Lung (tissue), 12 donors: ENCODE measurements around the gene GPR87. TPM values are rescaled to one million over a fixed set of nuclear protein-coding genes. Genes with fewer than 3 reads are reported as not detected.

Experiments used
- ATAC-seq: fragments of 200-7000 bp; cut with Tn5 transposase; one replicate; pipeline ENCODE4 v1.9.1; 2020; ENCODE audit warnings: moderate number of reproducible peaks; ENCODE audit not compliant: insufficient read depth, low FRiP score
- DNase-seq, 3 donors: peaks; one replicate each; pipeline ENCODE4 v3.0.0-alpha.2; 2013 to 2017
- H3K27ac ChIP-seq, 2 donors: one replicate each; pipeline ENCODE4 v1.5.1; 2013; ENCODE audit warnings: mild to moderate bottlenecking in 2 of 2, moderate library complexity in 2 of 2, control low read depth in 1 of 2, inconsistent platforms in 1 of 2, low read depth in 1 of 2, low read length in 1 of 2
- H3K27me3 ChIP-seq, 3 donors: one replicate each; pipeline ENCODE4 v1.5.1; 2013; ENCODE audit warnings: low read length in 2 of 3; ENCODE audit not compliant: control insufficient read depth in 3 of 3, insufficient read depth in 3 of 3
- H3K36me3 ChIP-seq, 4 donors: one replicate each; pipeline ENCODE4 v1.5.1; 2013; ENCODE audit warnings: low read length in 4 of 4, mild to moderate bottlenecking in 1 of 4, moderate library complexity in 1 of 4; ENCODE audit not compliant: control insufficient read depth in 4 of 4, insufficient read depth in 4 of 4
- H3K4me1 ChIP-seq, 5 donors: one replicate each; pipeline ENCODE4 v1.5.1; 2013; ENCODE audit warnings: low read length in 5 of 5, mild to moderate bottlenecking in 2 of 5, moderate library complexity in 1 of 5; ENCODE audit not compliant: control insufficient read depth in 5 of 5, insufficient read depth in 5 of 5
- H3K4me3 ChIP-seq: one replicate; pipeline ENCODE4 v1.5.1; 2013; ENCODE audit warnings: mild to moderate bottlenecking, control low read depth, moderate library complexity
- H3K9ac ChIP-seq, 2 donors: one replicate each; pipeline ENCODE4 v1.5.1; 2013; ENCODE audit warnings: low read length in 2 of 2, control low read depth in 1 of 2; ENCODE audit not compliant: insufficient read depth in 1 of 2
- H3K9me3 ChIP-seq, 4 donors: one replicate each; pipeline ENCODE4 v1.5.1; 2013; ENCODE audit warnings: low read length in 3 of 4, mild to moderate bottlenecking in 1 of 4, moderate library complexity in 1 of 4; ENCODE audit not compliant: control insufficient read depth in 4 of 4, insufficient read depth in 3 of 4
- CTCF ChIP-seq: IDR thresholded peaks from 2 replicates; pipeline ENCODE4 v1.5.1; 2012; ENCODE audit warnings: mild to moderate bottlenecking; ENCODE audit errors: control extremely low read depth, extremely low read depth
- WGBS, 2 donors: extraction: QIAGEN DNeasy Blood & Tissue Kit; methylation state at CpG; one replicate each; pipeline ENCODE4 v1.1.7; 2013; 5-methylcytosine and 5-hydroxymethylcytosine counted together
- polyA plus RNA-seq, 2 donors: library from polyadenylated mRNA; stranded (reverse); fragments of 200-250 nt; gene quantifications; one replicate each; pipeline ENCODE4 v1.2.1, GENCODE V29; 2013
- total RNA-seq, 2 donors: library from RNA; depleted of rRNA in 1 of 2; stranded (reverse); fragments of >200 nt in 1 of 2; gene quantifications; one replicate each; pipeline ENCODE4 v1.2.1, GENCODE V29; 2014 to 2021
- donor health status: control.
- donor health status: control.
- donor health status: Bipolar disorder and iron deficiency.
- donor health status: healthy.
- donor health status: DM: yes; HTN: yes; CAD: no.

Gene GPR87
- total and polyA plus RNA-seq, 4 donors, result 0.28 to 1.5 (median 1.3) TPM

DNA sequence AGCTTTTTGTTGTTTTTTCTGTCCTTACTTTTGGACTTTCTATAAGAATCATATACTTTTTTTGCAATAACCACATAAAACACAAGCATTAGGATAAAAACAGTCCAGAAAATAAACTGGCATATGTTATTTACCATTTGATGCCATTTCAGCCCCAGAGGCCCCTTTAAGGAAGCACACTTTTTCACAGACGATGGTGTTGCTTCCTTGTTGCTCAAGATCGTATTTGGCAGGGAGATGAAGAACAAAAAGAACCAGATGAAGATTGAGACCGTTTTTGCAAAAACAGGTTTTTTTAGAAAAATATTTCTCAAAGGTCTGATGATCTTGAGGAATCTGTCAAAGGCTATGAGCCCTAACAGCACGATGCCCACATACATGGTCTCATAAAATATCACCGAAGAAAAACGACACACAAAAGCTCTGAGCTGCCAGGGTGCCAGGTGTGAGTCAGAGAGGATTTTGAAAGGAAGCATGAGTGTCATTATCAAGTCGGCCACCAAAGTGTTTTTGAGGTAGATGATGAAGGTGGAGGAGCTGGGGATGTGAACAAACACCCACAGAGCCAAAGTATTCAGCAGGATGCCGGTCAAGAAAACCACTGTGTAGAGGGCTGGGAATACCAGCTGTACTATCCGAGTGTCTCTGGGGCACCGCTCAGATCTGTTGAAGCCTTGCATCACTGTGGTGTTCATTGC, 11.8 kb upstream of the GPR87 start:
- H3K4me1 ChIP-seq, result peaks cover 0 to 3% (median 0%) of the 10 kb centered on the region in 5 donors
- no peak for TF ChIP-seq CTCF
- H3K27me3 ChIP-seq, result no peaks in the 10 kb centered on the region
- peak in 2 of 3 donors; percentile 37 to 56 for DNase-seq
- peak overlapping the region in 1 of 2 donors; percentile 39 for H3K27ac ChIP-seq
- 24 to 34% methylated on average over 10 of the region's 10 CpGs for whole genome bisulfite sequencing, 2 donors
- no peak overlapping the region for H3K4me3 ChIP-seq
- no peak overlapping the region for H3K9ac ChIP-seq
- no peaks in the 10 kb centered on the region for H3K36me3 ChIP-seq
- no peaks in the 10 kb centered on the region for H3K9me3 ChIP-seq
- ATAC-seq, result no peak

GRCh38 chr3:151327571-151328198, 11.1 kb upstream of the GPR87 start:
- H3K9ac ChIP-seq, result no peak overlapping the region
- ATAC-seq, result no peak
- 9 to 14% methylated on average over 3 of the region's 3 CpGs for WGBS, 2 donors

DNA sequence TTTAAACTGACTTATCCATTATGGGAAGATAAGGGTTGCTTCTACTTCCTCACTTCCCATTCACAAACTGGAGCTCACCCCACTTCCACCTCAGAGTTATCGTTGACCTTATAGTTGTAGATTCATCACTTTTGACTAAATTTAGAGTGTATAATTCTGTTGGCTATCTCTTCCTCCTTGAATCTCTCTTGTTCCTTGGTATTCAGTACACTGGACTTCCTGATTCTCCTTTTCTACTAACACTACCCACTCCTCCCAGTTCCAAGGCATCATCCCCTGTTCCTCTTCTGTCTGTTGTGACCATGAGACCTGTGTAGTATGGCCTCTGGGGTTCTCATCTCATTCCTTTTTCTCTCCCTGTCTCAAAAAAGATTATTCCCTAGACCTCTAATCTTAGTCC, 5.9 kb upstream of the GPR87 start:
- H3K9ac ChIP-seq, result no peak overlapping the region
- DNase-seq (no peak), ATAC-seq (no peak)
- H3K36me3 ChIP-seq, result no peaks in the 10 kb centered on the region
- no peaks in the 10 kb centered on the region for H3K4me1 ChIP-seq
- TF ChIP-seq CTCF, result no peak
- 24 to 73% methylated on average over 1 of the region's 1 CpG for WGBS, 2 donors
- no peaks in the 10 kb centered on the region for H3K27me3 ChIP-seq
- H3K9me3 ChIP-seq, result no peaks in the 10 kb centered on the region
- H3K27ac ChIP-seq, result no peak overlapping the region
- no peak overlapping the region for H3K4me3 ChIP-seq

More at GRCh38 chr3:151327571-151328198, 11.1 kb upstream of the GPR87 start:
- Histone ChIP-seq H3K36me3 (no peaks in the 10 kb centered on the region), H3K9me3 (no peaks in the 10 kb centered on the region), H3K27me3 (no peaks in the 10 kb centered on the region), H3K4me1 (peaks cover 0 to 3% (median 0%) of the 10 kb centered on the region in 5 donors), H3K27ac (no peak overlapping the region), H3K4me3 (no peak overlapping the region)
- TF ChIP-seq CTCF, result no peak
- peak in 2 of 3 donors; percentile 43 to 50 for DNase-seq
